Measurements from ENCODE around the gene TTC39C. TPM values are rescaled to one million over a fixed set of nuclear protein-coding genes. Genes with fewer than 3 reads are reported as not detected.

The TTC39C gene
- total and polyA plus RNA-seq, 2 of the 8 experiments (the other 6 are each of a cell fraction or from before 2014, with no cell fraction given) = 8.1 to 79.1 TPM

GRCh38 chr18:24021505-24021904, 7.0 kb downstream of the TTC39C start:
- FAIRE-seq (no peak), DNase-seq (ENCODE audit: low read depth in 1 of 2, low spot score in 2 of 2) (no peak)
- Histone ChIP-seq H3K4me3 (ENCODE audit: extremely low read depth in 1 of 4, insufficient read depth in 2 of 4, low read depth in 3 of 4, low read length in 4 of 4) (no peak overlapping the region), H3K9me3 (ENCODE audit: insufficient read depth in 2 of 2, low read depth in 1 of 2, low read length in 1 of 2) (no peaks in the 10 kb centered on the region), H2BK5ac (ENCODE audit: low read depth, low read length) (no peak overlapping the region), H2AK5ac (ENCODE audit: low read depth, low read length) (no peak overlapping the region), H4K8ac (ENCODE audit: extremely low read depth, insufficient read depth, low read length) (no peak overlapping the region), H3K27me3 (replicated peaks in 1 of 4; ENCODE audit: control insufficient read depth in 3 of 4, extremely low read depth in 1 of 4, insufficient read depth in 3 of 4, low read length in 3 of 4) (no peaks in the 10 kb centered on the region), H3K9ac (replicated peaks in 1 of 4; ENCODE audit: extremely low read depth in 1 of 4, low read depth in 3 of 4, low read length in 3 of 4) (no peak overlapping the region), H3K27ac (ENCODE audit: low read depth, low read length) (no peak overlapping the region), H3K23me2 (ENCODE audit: low read depth, low read length) (no peaks in the 10 kb centered on the region), H2AFZ (ENCODE audit: low read length) (no peak overlapping the region), H2BK15ac (ENCODE audit: low read length) (no peak overlapping the region), H3K4me1 (replicated peaks in 1 of 4; ENCODE audit: control insufficient read depth in 3 of 4, insufficient read depth in 4 of 4, low read length in 3 of 4) (peaks cover 8 to 31% (median 22%) of the 10 kb centered on the region in 4 experiments), H3K4me2 (ENCODE audit: insufficient read depth in 1 of 2, low read depth in 2 of 2, low read length in 2 of 2) (no peak overlapping the region), H3K79me2 (ENCODE audit: control insufficient read depth in 1 of 2, insufficient read depth in 2 of 2, low read length in 2 of 2) (peaks cover 5 to 82% of the 10 kb centered on the region in 2 experiments), H4K20me1 (replicated peaks in 1 of 2; ENCODE audit: control insufficient read depth in 1 of 2, insufficient read depth in 2 of 2, low read length in 2 of 2) (peaks cover 0 to 16% of the 10 kb centered on the region in 2 experiments), H4K5ac (ENCODE audit: insufficient read length, low read depth, low read length) (no peak overlapping the region), H3K4ac (replicated peaks; ENCODE audit: insufficient read length, low read depth, low read length) (no peak overlapping the region), H3K36me3 (ENCODE audit: control insufficient read depth in 2 of 4, insufficient read depth in 4 of 4, low read length in 3 of 4) (no peaks in the 10 kb centered on the region), H3K56ac (replicated peaks; ENCODE audit: insufficient read length, low read depth, low read length) (no peak overlapping the region), H3K23ac (ENCODE audit: insufficient read length) (no peak overlapping the region), H3K18ac (ENCODE audit: extremely low read depth, low read length) (no peak overlapping the region), H2BK20ac (ENCODE audit: low read length) (no peak overlapping the region), H2BK12ac (ENCODE audit: low read depth, low read length) (no peak overlapping the region), H3K14ac (ENCODE audit: insufficient read length) (no peak overlapping the region), H3K79me1 (ENCODE audit: low read depth, low read length) (peaks cover 4% of the 10 kb centered on the region), H2BK120ac (replicated peaks; ENCODE audit: low read depth, low read length) (no peak overlapping the region), H4K91ac (replicated peaks; ENCODE audit: insufficient read length, low read length) (no peak overlapping the region)
- ChIA-PET CTCF (ENCODE audit: partially characterized antibody) (no interaction called here), POLR2A (ENCODE audit: partially characterized antibody) (interaction anchor here (0.8 kb wide), 1 partner anchor 87 kb away, joined by 3 read pairs; no protein-coding TSS in a partner anchor)
- 64% methylated on average over 2 of the region's 3 CpGs; no CpG with 5 or more reads in 1 of the 2 experiments for WGBS, 2 experiments (ENCODE audit: extremely low coverage in 1 of 2, insufficient coverage in 1 of 2, insufficient read length in 1 of 2, insufficient replicate concordance in 2 of 2, low coverage in 1 of 2, low lambda C conversion rate in 2 of 2, missing lambda C conversion rate in 1 of 2)
- TF ChIP-seq NRF1 (IDR thresholded peaks at IDR 0.05; ENCODE audit: low read depth, low read length) (no peak), EZH2 (IDR thresholded peaks at IDR 0.05; ENCODE audit: low read depth, low read length, severe bottlenecking) (no peak), BACH1 (IDR thresholded peaks at IDR 0.05; ENCODE audit: low read length) (no peak), EP300 (IDR thresholded peaks at IDR 0.05; ENCODE audit: borderline replicate concordance in 1 of 2, low read depth in 2 of 2, low read length in 2 of 2) (no peak), GABPA (IDR thresholded peaks at IDR 0.05; ENCODE audit: borderline replicate concordance, insufficient read depth, low read length) (no peak), SIRT6 (IDR thresholded peaks at IDR 0.05; ENCODE audit: low read length) (no peak)

All from H1 (cell line).